GM04504 (cell line): ENCODE measurements around the gene ST6GALNAC3.
"Not testable (repeated sequence)": the region's sequence is repeated elsewhere in the genome, so short reads cannot be mapped to it uniquely, and the experiment has no call there.

Experiments used
- DNase-seq: peaks from one replicate; pipeline ENCODE4 v3.0.0-alpha.2; 2012; ENCODE audit warnings: low read depth

The ST6GALNAC3 gene

GRCh38 chr1:76074321-76075187, at the start of gene ST6GALNAC3:
ST6GALNAC3 (plus strand) TSS chr1:76074746.
- peak; percentile 10 for DNase-seq

GRCh38 chr1:76027341-76027740, 47.2 kb upstream of the ST6GALNAC3 start:
- no peak for DNase-seq

GRCh38 chr1:76029331-76029730, 45.2 kb upstream of the ST6GALNAC3 start:
- DNase-seq = no peak

GRCh38 chr1:76031496-76031895, 43.0 kb upstream of the ST6GALNAC3 start:
- no peak for DNase-seq

GRCh38 chr1:76033800-76034475, 40.6 kb upstream of the ST6GALNAC3 start:
- no peak for DNase-seq

- DNase-seq = no peak
Observed at GRCh38 chr1:76035053-76035452, 39.5 kb upstream of the ST6GALNAC3 start.

GRCh38 chr1:76037324-76037723, 37.2 kb upstream of the ST6GALNAC3 start:
- DNase-seq = no peak

- peak; percentile 8 for DNase-seq
Observed at GRCh38 chr1:76038287-76039004, 36.1 kb upstream of the ST6GALNAC3 start.

- no peak for DNase-seq
Observed at GRCh38 chr1:76046149-76046548, 28.4 kb upstream of the ST6GALNAC3 start.

- DNase-seq = no peak
Observed at GRCh38 chr1:76048219-76048618, 26.3 kb upstream of the ST6GALNAC3 start.

- no peak for DNase-seq
Observed at GRCh38 chr1:76048926-76049325, 25.6 kb upstream of the ST6GALNAC3 start.

GRCh38 chr1:76049498-76049897, 25.0 kb upstream of the ST6GALNAC3 start:
- no peak for DNase-seq

- DNase-seq = not testable (repeated sequence)
Observed at GRCh38 chr1:76050073-76050472, 24.5 kb upstream of the ST6GALNAC3 start.

- no peak for DNase-seq
Observed at GRCh38 chr1:76053021-76053420, 21.5 kb upstream of the ST6GALNAC3 start.

GRCh38 chr1:76054359-76054758, 20.2 kb upstream of the ST6GALNAC3 start:
- no peak for DNase-seq

- no peak for DNase-seq
Observed at GRCh38 chr1:76055987-76056386, 18.6 kb upstream of the ST6GALNAC3 start.

GRCh38 chr1:76059451-76059850, 15.1 kb upstream of the ST6GALNAC3 start:
- DNase-seq = no peak

- DNase-seq = no peak
Observed at GRCh38 chr1:76065270-76065669, 9.3 kb upstream of the ST6GALNAC3 start.

GRCh38 chr1:76066394-76066793, 8.2 kb upstream of the ST6GALNAC3 start:
- no peak for DNase-seq

- no peak for DNase-seq
Observed at GRCh38 chr1:76068542-76068941, 6.0 kb upstream of the ST6GALNAC3 start.

GRCh38 chr1:76068953-76069561, 5.5 kb upstream of the ST6GALNAC3 start:
- DNase-seq = no peak

- DNase-seq = no peak
Observed at GRCh38 chr1:76070538-76070937, 4.0 kb upstream of the ST6GALNAC3 start.
